Suprapubic skin (tissue), 3 donors: ENCODE results near the gene ZNF436.

Experiments
- EP300 ChIP-seq: sonication (generic); formaldehyde crosslinking; IDR thresholded peaks from one replicate; pipeline ENCODE4 v1.6.1; 2017; ENCODE audit warnings: antibody characterized with exemption
- TF ChIP-seq, protein P1 (sequence below), 2 donors: fragments of 200-600 bp in 1 of 2; fragments of 450-650 bp in 1 of 2; sonication (generic) in 1 of 2; IDR thresholded peaks; one replicate each; pipeline ENCODE4 v1.5.1; 2016 to 2019; ENCODE audit warnings: antibody characterized with exemption in 2 of 2, mild to moderate bottlenecking in 1 of 2, moderate library complexity in 1 of 2

DNA sequence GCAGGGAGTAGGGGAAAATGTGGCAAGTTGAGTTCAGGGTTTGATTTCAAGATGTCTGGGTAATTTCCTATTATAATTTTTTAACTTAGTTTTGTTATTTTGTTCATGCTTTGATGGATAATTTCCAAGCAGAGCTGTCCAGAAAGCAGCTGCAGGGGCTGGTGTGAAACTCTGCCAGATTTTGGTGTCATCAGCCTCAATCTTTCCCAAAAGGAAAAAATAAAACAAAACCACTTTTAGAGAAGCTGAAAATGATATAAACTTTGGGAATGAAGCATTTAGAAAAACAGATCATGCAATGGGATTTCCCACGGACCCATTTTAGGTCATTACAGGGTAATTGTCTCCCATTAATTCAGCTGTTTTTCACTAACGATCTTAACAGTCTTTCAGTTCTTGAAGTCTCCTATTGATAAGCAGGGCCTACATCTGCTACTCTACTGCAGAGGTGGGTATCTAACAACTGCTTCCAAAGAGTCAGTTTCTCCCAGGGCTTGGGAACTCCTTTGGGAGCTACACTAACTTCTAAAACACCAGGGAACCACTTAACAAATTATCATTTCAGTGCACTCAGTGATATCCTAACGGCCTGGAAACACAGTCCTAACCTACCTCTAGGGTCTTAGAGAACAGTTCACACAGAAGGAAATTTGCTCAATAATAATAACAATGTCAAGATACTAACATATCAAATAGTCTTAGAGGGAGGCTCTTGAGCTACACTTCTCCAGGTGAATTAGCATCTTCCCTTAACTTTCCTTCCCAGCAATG, 12.3 kb downstream of the ZNF436 start:
- TF ChIP-seq, protein P1, sequence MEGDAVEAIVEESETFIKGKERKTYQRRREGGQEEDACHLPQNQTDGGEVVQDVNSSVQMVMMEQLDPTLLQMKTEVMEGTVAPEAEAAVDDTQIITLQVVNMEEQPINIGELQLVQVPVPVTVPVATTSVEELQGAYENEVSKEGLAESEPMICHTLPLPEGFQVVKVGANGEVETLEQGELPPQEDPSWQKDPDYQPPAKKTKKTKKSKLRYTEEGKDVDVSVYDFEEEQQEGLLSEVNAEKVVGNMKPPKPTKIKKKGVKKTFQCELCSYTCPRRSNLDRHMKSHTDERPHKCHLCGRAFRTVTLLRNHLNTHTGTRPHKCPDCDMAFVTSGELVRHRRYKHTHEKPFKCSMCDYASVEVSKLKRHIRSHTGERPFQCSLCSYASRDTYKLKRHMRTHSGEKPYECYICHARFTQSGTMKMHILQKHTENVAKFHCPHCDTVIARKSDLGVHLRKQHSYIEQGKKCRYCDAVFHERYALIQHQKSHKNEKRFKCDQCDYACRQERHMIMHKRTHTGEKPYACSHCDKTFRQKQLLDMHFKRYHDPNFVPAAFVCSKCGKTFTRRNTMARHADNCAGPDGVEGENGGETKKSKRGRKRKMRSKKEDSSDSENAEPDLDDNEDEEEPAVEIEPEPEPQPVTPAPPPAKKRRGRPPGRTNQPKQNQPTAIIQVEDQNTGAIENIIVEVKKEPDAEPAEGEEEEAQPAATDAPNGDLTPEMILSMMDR (IDR thresholded peaks at IDR 0.05) = no peak
- no peak for TF ChIP-seq EP300
